Fibroblast of peridontal ligament (primary cell): Measurements from ENCODE around the gene MYL10.

Source experiments
- DNase-seq: peaks from one replicate; pipeline ENCODE4 v3.0.0-alpha.2; 2010; ENCODE audit errors: extremely low read depth

Gene MYL10

GRCh38 chr7:101567230-101567629 is 61.9 kb downstream of the MYL10 start:
- DNase-seq, result no peak

GRCh38 chr7:101565601-101566209 is 63.4 kb downstream of the MYL10 start:
- DNase-seq, result no peak

- no peak for DNase-seq
Observed at GRCh38 chr7:101564778-101565211, 64.3 kb downstream of the MYL10 start.

GRCh38 chr7:101563943-101564777 is 64.9 kb downstream of the MYL10 start:
- no peak for DNase-seq
